GM18951 (cell line): ENCODE measurements around the gene TWIST1.

Experiments
- POLR2A ChIP-seq: IDR thresholded peaks from 4 replicates; pipeline ENCODE4 v1.6.1; 2011; ENCODE audit warnings: mild to moderate bottlenecking; ENCODE audit not compliant: insufficient read length, insufficient read depth; ENCODE audit errors: extremely low read depth
- in situ Hi-C: fragments of 300-500 bp; cut with MboI; formaldehyde crosslinking; loops from one replicate; pipeline ENCODE4 v1.12.0; 2022; ENCODE audit warnings: low sequenced_read_pairs, mixed read lengths, inconsistent platforms; ENCODE audit not compliant: unreplicated experiment

Gene TWIST1

GRCh38 chr7:19117091-19117869 lies at the start of gene TWIST1:
TSS of gene TWIST1 (minus strand) at chr7:19117636. CDS start at chr7:19117321, 315 bp downstream.
- in situ Hi-C loops: loop anchor here (25.0 kb wide), 1 partner anchor 545 kb away; no protein-coding TSS in a partner anchor
- no peak for TF ChIP-seq POLR2A

- TF ChIP-seq POLR2A: no peak
- in situ Hi-C loops: no loop called here
Measured at GRCh38 chr7:19161671-19162070, 44.2 kb upstream of the TWIST1 start.

GRCh38 chr7:19146699-19147098 lies 29.3 kb upstream of the TWIST1 start:
- in situ Hi-C loops: no loop called here
- TF ChIP-seq POLR2A: no peak

DNA sequence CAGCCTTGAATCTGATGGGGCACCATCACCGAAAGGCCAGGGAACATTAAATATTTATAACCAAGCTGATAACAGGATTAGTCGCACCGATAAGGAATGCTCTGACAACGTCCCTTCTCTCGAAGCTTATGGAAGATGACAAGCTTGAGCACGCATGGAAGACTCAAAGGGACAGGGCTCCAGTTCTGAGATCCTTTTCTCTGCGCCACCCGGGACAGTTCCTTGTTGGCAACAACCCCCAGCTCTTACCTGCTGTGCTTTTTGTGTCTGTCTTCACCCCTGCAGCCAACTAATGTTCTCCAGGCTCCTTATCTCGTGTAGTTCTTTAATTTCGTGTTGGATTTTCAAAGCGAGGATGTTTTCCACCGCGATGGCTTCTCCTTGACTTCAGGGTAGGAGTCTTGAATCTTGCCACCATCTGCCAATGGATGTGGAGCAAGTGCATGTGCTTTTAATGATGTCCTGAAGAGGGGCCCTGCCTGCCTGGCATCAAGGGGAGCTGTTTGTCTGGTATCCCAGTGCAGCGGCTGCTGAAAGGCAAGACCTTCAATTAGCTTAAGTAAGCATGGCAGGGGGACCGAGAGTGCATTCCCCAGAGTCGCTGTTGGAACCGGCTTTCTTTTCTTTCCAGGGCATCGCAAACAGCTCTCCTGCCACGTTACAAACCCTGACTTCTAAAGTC lies 28.1 kb upstream of the TWIST1 start:
- in situ Hi-C loops: no loop called here
- TF ChIP-seq POLR2A: no peak

DNA sequence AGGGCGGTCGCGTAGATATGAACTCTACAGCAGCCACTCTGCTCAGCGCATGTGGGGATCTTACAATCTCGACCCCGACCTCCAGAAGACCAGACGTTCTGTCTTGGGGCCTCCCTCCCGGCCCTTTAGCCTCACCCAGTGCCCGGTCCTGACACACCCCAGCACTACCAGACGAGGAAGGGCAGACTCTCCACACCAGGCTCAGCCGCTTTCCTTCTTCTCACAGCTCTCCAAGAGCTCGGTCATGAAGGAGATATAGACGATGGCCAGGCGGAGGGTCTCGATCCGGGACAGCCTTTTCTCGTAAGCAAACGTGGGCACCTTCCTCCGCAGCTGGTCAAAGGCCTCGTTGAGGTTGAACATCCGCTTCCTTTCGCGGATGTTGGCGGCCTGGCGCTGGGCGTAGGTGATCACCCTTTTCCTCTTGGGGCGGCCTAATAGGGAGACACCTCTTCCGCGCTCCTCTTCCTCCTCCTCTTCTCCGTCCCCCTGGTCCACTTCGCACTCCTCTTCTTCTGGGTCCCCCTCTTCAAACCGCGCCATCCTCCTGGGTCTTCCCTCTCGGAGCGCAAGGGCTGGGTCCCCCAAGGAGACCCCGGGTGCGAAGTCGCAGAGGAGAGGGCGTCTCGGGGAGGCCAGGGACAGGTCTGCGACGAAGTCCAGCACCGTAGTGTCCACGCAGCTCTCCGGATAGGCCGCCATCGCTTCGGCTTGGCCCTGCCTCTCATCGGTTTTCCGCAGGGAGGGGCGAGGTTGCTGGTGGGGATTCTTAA lies 27.4 kb upstream of the TWIST1 start, which contains the start of gene FERD3L:
Gene FERD3L (minus strand): TSS at position 761 of the 773 bp plus-strand sequence. CDS start 59 bp downstream, at position 702.
- in situ Hi-C loops: no loop called here
- no peak for TF ChIP-seq POLR2A

DNA sequence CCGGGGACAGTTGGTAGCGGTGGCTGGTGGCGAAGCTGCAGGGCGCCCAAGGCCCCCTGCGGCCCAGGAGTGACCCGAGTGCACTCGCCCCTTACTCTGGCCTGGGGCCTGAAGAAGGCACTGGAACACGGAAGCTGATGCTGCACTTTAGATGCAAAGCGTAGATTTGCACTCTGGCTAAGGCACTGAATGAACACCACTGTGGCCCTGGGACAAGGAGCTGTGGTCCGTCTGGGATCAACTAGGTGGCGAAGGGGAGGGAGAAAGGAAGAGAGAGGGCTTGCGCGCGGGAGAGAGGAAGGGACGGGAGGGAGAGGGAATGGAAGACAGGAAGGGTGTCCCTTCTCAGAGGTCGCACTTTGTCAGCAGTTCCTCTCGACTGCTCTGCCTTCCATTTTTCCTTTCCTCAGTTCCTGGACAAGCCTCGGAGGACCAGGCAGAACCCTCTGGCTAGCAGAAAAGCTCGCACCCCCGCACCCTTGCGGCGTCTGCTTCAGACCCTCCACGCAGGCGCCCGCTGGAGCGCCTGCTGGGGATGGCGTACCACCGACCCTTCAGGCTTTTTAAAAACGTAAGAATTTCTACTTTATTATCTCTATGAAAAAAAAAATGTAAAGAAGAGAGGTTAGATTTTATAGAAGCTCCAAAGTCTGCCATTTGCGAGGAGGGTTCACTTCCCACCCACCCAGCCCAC lies 26.6 kb upstream of the TWIST1 start:
- in situ Hi-C loops: no loop called here
- TF ChIP-seq POLR2A: no peak

DNA sequence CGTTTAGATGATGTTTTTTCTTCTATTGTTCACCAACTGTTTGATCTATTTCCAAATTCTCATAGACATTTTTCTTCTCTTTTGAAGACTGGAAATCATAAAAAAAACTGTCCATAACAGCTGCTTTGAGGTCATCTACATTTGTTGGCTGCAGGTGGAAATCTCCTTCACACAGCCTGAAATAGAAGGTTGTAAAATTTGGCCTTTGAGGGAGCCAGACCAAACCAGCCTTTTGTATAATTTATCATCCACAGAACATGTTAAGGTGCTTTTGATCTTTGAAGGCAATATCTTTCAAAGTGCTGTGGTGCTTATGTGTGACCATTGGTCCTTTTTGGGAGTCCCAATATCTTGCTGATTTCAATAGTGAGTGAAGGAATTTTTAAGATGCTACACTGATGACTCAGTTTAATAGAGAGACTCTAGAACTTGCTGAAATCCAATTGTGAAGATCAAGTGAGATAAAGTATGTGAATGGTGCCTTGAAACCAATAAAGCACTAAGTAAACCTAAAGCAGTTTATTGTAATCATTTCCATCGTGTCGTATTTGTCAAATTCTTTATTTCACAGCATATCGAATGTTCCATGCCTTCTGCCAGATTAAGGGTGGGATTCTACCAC lies 22.4 kb upstream of the TWIST1 start:
- in situ Hi-C loops: no loop called here
- no peak for TF ChIP-seq POLR2A

DNA sequence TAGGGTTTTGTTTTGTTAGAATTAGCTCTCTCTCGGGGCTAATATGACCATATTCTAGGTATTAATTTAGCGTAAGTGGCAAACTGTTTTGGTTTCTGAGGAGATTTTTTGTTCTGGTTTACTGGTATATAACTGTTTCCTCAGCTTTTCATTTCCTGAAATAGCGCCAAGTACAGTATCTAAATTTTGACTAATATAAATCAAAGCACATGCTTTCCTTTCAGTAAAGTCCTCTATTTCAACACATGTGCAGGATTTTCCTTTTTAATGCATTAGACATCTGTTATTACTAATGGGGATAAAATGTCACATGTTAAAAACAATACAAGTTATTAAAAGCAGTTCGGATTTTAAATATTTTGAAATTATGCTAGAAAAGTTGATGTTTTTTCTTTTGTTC lies 16.4 kb upstream of the TWIST1 start:
- in situ Hi-C loops: no loop called here
- TF ChIP-seq POLR2A: no peak

DNA sequence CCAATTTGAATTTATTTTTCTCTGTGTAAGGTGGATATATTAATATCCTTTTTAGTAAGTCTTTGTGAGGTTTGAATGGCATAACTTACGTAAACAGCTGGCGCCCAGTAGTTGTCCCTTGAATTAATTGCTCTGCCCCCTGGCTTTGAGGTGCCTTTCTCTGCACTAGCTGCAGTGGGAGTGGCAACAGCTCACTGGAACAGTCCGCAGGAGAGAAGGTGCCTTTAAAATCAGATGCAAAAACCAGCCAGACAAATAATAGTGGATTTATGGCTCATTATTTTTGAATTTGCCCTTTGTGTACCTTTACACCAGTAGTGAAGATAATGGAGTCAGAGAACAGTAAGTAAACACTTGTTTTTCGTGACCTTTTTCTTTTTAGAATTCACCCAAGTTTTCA lies 16.0 kb upstream of the TWIST1 start:
- in situ Hi-C loops: no loop called here

DNA sequence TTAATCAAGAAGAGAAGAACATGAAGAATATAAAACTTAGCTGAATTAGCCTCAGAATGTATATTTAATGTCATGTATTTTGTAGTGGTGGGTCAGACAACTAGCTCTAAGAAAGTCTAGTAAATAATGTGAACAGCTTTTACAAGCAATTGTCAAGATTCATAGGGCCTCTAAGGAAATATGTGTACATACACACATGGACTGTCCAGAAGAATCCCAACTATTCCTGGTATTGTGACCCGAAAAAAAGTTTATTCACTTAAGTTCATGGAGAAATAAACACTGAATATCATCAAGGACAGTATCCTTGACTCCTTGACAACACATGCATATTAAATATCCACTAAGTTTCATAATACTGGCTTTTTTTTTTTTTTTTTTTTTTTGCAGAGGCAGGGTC lies 11.4 kb upstream of the TWIST1 start:
- in situ Hi-C loops: no loop called here
- no peak for TF ChIP-seq POLR2A

More for the DNA sequence above, 16.0 kb upstream of the TWIST1 start:
- no peak for TF ChIP-seq POLR2A

GRCh38 chr7:19121977-19122588 lies 4.6 kb upstream of the TWIST1 start:
- no peak for TF ChIP-seq POLR2A
- in situ Hi-C loops: loop anchor here (25.0 kb wide), 1 partner anchor 540 kb away; no protein-coding TSS in a partner anchor
